Omental fat pad (tissue), 4 donors: ENCODE measurements around the gene ELL2. TPM values are rescaled to one million over a fixed set of nuclear protein-coding genes. Genes with fewer than 3 reads are reported as not detected.

Experiments
- ATAC-seq: fragments of 150-250 bp; one replicate; pipeline ENCODE4 v1.9.1; 2016; ENCODE audit warnings: mild to moderate bottlenecking, moderate library complexity; ENCODE audit not compliant: low FRiP score
- DNase-seq: peaks from one replicate; pipeline ENCODE4 v3.0.0-alpha.2; 2019; ENCODE audit warnings: low spot score
- total RNA-seq, 4 donors: library from RNA; depleted of rRNA; stranded (reverse); fragments of >200 nt; gene quantifications; one replicate each; pipeline ENCODE4 v1.1.0, GENCODE V29; 2016
- TF ChIP-seq, protein P1 (sequence below), 3 donors: fragments of 450-650 bp; IDR thresholded peaks; one replicate each; pipeline ENCODE4 v1.5.1; 2016 to 2017; ENCODE audit warnings: antibody characterized with exemption in 3 of 3, mild to moderate bottlenecking in 3 of 3, moderate library complexity in 2 of 3

ELL2 gene
- total RNA-seq, 4 donors from 2014 or later = 64.3 to 318 (median 121) TPM

DNA sequence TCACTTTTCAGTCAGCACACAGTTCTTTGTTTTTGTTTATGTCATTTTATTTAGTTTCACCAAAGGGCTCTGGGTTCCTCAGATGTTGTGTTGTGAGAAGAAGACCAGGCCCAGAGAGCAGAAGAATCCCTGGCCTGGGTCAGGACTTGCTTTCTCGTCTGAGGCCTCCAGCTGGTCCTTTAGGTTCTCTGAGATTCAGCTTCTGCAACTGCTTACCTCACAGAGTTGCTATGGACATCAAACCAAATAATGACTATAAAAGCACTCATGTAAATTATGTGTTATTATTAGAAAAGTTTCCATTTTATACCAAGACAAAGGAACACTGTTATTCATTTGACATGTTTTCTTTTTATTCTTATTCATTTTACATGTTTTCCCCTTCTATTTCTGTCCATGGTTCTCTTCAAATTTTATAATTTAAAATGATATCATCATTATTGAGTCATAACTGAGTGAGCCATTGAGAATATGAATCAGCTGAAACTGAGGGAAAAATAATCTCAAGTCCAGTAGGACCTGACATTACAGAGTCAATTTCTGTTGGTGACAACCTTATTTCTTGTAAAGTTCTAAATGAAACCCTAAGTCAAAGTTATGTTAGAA lies 95.1 kb downstream of the ELL2 start:
- ATAC-seq (peak; percentile 20), DNase-seq (no peak)
- TF ChIP-seq, protein P1, sequence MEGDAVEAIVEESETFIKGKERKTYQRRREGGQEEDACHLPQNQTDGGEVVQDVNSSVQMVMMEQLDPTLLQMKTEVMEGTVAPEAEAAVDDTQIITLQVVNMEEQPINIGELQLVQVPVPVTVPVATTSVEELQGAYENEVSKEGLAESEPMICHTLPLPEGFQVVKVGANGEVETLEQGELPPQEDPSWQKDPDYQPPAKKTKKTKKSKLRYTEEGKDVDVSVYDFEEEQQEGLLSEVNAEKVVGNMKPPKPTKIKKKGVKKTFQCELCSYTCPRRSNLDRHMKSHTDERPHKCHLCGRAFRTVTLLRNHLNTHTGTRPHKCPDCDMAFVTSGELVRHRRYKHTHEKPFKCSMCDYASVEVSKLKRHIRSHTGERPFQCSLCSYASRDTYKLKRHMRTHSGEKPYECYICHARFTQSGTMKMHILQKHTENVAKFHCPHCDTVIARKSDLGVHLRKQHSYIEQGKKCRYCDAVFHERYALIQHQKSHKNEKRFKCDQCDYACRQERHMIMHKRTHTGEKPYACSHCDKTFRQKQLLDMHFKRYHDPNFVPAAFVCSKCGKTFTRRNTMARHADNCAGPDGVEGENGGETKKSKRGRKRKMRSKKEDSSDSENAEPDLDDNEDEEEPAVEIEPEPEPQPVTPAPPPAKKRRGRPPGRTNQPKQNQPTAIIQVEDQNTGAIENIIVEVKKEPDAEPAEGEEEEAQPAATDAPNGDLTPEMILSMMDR (IDR thresholded peaks at IDR 0.05) = no peak

GRCh38 chr5:95864944-95865504 lies 96.6 kb downstream of the ELL2 start:
- TF ChIP-seq, protein P1 (IDR thresholded peaks at IDR 0.05) = no peak
- DNase-seq (no peak), ATAC-seq (no peak)

DNA sequence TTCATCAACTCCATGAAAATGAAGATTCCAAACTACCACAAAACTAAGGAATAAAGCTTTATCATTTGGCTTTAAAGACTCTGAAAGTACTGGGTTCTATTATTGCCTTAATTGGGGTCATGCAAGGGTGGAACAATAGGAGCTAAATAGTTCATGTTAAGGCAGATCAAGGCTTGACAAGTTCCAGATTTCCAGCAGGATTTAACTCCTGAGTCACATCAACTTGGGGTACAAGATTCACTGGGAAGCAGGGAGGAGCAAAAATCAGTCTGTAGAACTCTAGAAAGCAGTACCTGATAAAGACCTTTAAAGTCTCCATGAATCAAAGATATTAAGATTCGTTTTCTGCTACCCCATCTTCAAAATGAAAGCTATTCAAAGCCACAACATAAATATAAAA lies 97.2 kb downstream of the ELL2 start:
- TF ChIP-seq, protein P1 (IDR thresholded peaks at IDR 0.05) = no peak
- ATAC-seq (no peak), DNase-seq (no peak)

GRCh38 chr5:95863383-95863757 lies 98.3 kb downstream of the ELL2 start:
- ATAC-seq (no peak), DNase-seq (no peak)
- TF ChIP-seq, protein P1 (IDR thresholded peaks at IDR 0.05) = no peak

- ATAC-seq (no peak), DNase-seq (no peak)
- TF ChIP-seq, protein P1 (IDR thresholded peaks at IDR 0.05) = no peak
Measured at GRCh38 chr5:95862671-95863382, 98.8 kb downstream of the ELL2 start.

GRCh38 chr5:95861864-95862561 lies 99.6 kb downstream of the ELL2 start:
- no peak for ATAC-seq
- no peak for DNase-seq
- TF ChIP-seq, protein P1 (IDR thresholded peaks at IDR 0.05) = no peak
